GM18873 (cell line): ENCODE data around the gene VPS13A.
"Not testable (repeated sequence)": the region's sequence is repeated elsewhere in the genome, so short reads cannot be mapped to it uniquely, and the experiment has no call there.

Experiments used
- ATAC-seq: cut with Tn5 transposase; IDR thresholded peaks from one replicate; pipeline ENCODE4 v1.9.1; 2021; ENCODE audit warnings: mild to moderate bottlenecking, moderate library complexity, moderate number of reproducible peaks; ENCODE audit not compliant: unreplicated experiment, low FRiP score

Gene VPS13A

DNA sequence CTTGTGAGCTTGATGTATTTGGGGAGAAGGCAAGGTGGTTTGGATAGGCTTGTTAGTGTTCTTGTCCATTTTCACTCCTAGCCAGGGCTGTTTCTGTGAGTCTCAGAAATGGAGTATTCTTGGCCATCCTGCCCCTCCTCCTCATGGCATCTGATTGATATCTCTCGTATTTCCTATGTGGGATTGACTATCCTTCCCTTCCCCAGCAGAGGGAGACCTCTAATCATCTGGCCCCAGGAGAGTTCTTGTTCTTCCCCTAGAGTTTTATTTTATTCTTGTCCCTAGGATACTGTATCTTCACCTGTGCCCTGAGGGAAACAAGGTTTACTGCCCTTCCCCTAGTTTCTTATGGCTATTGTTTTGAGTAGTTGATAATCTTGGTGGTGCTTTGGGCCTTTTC, 114.4 kb downstream of the VPS13A start:
- no peak for ATAC-seq

DNA sequence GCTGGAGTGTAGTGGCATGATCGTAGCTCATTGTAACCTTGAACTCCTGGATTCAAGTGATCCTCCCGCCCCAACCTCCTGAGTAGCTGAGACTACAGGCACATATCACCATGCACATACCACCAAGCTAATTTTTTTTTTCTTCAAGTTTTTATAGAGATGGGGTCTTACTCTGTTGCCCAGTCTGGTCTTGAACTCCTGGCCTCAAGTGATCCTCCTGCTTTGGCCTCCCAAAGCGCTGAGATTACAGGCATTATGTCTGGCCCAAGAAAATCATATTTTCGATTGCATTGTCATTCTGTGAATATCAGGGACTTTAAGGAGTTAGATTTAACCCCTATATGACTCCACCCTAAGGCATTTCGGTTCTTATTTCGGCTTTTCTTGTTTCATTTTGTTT, 116.6 kb downstream of the VPS13A start:
- no peak for ATAC-seq

GRCh38 chr9:77304543-77304942, 127.2 kb downstream of the VPS13A start:
- no peak for ATAC-seq

DNA sequence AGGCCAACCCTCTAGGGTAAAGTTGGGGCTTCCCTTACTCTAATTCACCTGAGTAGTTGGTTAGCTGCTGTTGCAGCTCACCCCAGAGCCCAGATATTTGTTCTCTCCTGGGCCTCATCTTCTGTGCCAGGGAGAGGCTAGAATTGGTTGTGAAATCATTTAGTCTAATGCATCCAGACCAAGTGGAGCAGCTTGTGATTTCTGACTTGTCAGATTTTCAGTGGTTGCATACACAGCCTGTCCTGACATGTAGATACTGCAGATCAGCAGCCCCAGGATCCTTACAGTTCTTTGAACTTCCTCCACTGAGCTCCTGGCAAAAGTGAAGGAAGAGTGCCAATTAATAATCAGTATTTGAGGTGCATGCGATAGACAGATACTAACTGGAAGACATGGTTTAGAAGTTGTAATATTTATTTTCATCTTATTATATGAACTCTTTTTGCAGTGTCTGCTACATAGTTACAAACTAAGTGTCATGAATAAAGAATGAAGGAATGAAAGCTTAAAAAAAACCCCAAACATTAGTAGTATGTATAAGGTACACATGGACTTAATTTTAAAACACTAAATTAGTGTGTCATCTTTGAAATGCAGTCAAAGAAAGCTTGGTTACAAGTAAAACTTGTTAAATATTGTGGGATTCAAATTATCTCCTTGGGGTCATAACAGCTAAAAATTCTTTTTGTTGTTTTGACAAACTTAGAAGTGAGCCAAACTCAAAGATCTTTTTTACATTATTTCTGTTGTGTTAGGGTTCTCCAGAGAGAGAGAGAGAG, 128.5 kb downstream of the VPS13A start:
- ATAC-seq = no peak

- ATAC-seq = no peak
Measured at GRCh38 chr9:77307166-77307565, 129.8 kb downstream of the VPS13A start.

GRCh38 chr9:77316058-77316457, 138.7 kb downstream of the VPS13A start:
- no peak for ATAC-seq

- no peak for ATAC-seq
Measured at GRCh38 chr9:77325058-77325457, 147.7 kb downstream of the VPS13A start.

DNA sequence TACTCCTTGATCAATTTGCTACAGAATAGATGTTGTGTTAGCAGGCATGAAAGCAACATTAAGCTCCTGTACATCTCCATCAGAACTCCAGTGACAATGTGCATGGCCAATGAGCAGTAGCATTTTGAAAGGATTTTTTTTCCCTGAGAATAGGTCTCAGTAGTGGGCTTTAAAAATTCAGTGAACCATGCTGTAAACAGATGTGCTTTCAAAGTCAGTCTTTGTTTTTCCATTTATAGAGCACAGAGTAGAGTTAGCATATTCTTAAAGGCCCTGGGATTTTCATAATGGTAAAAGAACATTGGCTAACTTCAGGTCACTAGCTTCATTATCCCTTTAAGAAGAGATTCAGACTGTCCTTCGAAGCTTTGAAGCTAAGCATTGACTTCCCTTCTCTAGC, 150.8 kb downstream of the VPS13A start:
- ATAC-seq = no peak

DNA sequence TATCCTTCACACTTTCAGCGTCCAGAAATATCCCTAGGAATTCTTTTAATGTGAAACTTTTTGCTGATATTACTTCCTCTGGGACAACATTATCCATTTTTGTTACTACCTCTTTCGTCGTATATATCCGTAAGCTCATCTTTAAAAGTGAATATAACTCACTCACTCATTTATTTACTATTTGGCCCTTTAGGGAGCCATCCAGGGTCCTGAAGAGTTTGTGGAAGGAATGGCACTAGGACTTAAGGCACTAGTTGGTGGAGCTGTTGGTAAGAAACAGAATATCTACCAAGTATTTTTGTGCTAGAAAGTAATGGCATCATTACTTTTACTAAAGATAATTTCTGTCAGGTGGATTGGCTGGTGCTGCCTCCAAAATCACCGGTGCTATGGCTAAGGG, 192.7 kb downstream of the VPS13A start:
- no peak for ATAC-seq

GRCh38 chr9:77374266-77374665, 196.9 kb downstream of the VPS13A start:
- ATAC-seq = no peak

- no peak for ATAC-seq
Measured at GRCh38 chr9:77375956-77376532, 198.7 kb downstream of the VPS13A start.

- no peak for ATAC-seq
Measured at GRCh38 chr9:77384406-77384805, 207.1 kb downstream of the VPS13A start.

DNA sequence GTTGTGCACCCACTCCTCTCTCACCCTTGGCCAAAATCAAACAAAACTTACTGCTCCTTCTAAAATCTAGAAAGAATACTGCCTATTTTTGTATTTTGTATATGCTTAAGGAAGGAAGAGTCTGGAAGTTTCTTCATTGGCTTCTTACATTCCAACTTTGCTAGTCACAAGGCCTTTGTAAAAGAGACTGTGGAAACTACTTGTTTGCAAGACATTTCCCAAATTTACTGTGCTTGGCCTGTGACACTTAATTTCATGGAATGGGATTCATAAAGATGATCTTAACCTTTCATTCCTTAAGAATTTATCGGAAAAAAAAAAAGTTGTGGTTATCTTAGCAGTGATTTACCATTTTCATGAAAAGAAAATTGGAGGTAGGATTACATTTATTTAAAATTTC, 208.9 kb downstream of the VPS13A start:
- no peak for ATAC-seq

GRCh38 chr9:77391834-77392233, 214.5 kb downstream of the VPS13A start:
- no peak for ATAC-seq

GRCh38 chr9:77392328-77392727, 215.0 kb downstream of the VPS13A start:
- ATAC-seq = no peak

DNA sequence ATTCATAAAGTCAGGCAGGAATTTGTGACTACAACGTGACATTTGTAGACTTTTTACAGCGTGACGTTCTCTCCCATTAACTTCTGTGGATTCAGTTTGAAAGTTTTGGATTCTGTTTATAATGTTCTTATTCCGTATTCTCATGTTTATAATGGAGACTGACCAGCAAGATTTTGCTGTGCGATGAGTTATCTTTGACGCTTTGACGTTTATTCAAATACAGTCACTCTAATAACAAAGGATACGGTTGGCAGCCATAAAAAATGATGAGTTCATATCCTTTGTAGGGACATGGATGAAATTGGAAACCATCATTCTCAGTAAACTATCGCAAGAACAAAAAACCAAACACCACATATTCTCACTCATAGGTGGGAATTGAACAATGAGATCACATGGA, 221.2 kb downstream of the VPS13A start:
- not testable (repeated sequence) for ATAC-seq

GRCh38 chr9:77399964-77400363, 222.6 kb downstream of the VPS13A start:
- no peak for ATAC-seq

DNA sequence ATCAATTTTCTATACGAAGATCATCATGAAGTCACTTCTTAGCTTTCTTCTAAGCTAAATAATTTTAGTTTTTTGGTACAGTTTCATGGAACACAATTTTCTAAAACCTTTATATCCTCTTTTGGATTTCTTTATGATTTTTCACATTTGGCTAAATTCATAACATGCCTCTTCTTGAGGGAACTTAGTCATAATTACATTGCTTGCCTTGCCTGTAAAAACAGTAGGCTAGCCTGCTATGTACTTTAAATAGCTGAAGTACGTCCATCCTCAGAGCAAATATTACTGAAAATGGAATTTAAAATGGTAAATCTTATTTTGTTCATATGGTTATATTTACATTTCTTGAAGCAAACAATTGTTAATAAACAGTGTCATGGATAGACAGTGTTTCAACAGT, 225.0 kb downstream of the VPS13A start:
- no peak for ATAC-seq

GRCh38 chr9:77403239-77403638, 225.9 kb downstream of the VPS13A start:
- ATAC-seq = no peak

DNA sequence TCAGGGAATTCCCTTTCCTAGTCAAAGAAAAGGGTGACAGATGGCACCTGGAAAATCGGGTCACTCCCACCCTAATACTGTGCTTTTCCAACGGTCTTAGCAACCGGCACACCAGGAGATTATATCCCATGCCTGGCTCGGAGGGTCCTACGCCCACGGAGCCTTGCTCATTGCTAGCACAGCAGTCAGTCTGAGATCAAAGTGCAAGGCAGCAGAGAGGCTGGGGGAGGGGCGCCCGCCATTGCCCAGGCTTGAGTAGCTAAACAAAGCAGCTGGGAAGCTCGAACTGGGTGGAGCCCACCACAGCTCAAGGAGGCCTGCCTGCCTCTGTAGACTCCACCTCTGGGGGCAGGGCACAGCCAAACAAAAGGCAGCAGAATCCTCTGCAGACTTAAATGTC, 231.2 kb downstream of the VPS13A start:
- not testable (repeated sequence) for ATAC-seq

DNA sequence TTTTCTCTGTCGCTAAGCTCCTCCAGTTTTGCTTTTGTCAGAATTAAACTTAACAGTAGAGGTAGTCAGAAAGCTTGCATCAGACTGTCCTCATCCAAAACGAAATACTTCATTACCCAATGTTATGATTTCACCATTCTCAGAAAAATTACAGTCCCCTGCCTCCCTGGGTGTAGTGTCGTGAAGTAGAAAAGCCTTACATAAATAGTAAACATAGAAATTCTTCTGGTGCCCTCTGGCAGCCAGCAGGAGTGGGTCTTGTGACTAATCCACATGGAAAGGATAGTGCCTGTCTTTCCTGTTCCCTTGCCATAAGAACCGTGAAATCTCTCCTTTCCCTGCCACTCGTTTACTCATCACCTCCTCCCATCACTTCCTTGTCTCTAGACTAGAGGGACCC, 240.2 kb downstream of the VPS13A start:
- no peak for ATAC-seq

DNA sequence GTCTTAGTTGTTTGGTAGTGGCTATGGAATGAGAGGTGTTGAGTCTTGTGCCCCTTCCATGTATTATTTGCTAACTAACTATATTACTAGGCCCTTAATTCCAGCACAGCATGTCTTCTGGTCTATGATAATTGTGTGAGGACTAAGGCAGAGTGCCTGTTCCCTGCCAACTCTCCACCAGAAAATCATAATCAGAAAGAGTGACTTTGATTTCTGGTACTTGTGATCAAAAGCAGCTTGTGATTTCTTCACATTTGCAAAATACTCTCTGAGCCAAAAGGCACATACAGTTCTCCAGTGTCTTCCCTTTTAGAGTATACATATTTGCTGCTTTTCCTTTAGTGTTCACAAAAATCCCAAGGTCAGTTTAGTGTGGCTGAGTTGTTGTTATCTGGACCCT, 240.9 kb downstream of the VPS13A start:
- no peak for ATAC-seq
